ENCODE results near the gene MLC1. TPM values are rescaled to one million over a fixed set of nuclear protein-coding genes. Genes with fewer than 3 reads are reported as not detected.
A peak's percentile ranks its signal among the peaks of the same experiment; 100 is the strongest.

Gene MLC1
- polyA plus RNA-seq, 1 donor from 2014 or later: 0.08 TPM

DNA sequence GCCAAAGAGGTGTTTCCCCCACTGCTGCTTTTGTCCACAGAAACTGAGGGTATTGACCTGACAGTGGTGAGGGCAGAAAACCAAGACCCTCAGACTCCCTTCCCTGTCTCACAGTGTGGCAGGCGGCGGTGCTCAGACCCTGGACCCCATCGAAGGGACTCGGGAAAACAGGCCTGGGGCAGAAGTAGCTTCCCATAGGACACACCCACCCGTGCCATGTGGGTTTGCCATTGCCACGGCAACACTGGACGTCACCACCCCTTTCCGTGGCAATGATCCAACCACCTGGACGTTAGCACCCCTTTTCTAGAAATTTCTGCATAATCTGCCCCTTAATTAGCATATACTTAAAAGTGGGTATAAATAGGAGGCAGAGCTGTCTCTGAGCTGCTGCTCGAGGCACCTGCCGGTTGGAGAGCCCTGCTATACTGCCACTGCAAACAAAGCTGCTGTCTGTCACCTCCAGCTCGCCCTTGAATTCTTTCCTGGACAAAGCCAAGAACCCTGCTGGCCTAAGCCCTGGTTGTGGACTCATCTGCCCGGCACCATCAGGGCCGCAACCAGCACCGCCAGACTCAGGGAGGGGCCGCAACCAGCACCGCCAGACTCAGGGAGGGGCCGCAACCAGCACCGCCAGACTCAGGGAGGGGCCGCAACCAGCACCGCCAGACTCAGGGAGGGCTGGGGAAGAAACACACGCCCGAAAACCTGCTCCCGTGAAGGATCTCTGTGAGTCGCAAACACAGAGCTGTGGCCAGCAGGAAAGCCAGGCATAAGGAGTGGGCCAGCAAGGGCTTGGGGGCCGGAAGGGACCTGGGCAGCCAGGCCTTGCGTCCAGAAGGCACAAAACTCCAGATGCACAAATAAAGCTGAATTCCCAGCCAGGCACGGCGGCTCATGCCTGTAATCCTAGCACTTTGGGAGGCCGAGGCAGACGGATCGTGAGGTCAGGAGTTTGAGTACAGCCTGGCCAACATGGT lies 10.4 kb downstream of the MLC1 start:
- peaks cover 0 to 4% (median 3%) of the 10 kb centered on the region in 3 donors for H3K4me1 Mint-ChIP-seq

DNA sequence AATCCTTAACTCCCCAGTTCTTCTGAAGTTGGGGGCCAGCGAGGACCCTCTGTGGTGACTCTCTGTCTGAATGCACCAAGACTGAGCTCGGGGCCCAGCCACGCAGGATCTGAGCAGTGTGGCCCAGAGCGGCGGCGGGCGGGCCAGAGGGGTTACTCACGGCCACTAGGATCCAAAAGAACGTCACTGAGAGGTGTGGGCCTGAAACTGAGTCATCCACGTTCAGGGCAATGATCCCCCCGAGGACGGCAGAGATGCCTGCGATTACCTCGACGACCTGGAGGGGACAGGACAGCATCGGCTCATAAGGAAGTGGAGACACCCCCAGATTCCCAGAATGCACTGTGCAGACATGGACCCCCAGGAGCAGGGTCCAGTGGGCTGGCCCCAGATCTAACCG lies 11.2 kb downstream of the MLC1 start:
- no peak overlapping the region for H3K4me3 Mint-ChIP-seq

More for the DNA sequence above, 10.4 kb downstream of the MLC1 start:
- H3K4me3 Mint-ChIP-seq: no peak overlapping the region
- peaks cover 10% of the 10 kb centered on the region for H3K27me3 Mint-ChIP-seq
- H3K9me3 Mint-ChIP-seq: peaks cover 0 to 2% (median 0%) of the 10 kb centered on the region in 3 donors
- H3K36me3 Mint-ChIP-seq: no peaks in the 10 kb centered on the region
- H3K27ac Mint-ChIP-seq: no peak overlapping the region

DNA sequence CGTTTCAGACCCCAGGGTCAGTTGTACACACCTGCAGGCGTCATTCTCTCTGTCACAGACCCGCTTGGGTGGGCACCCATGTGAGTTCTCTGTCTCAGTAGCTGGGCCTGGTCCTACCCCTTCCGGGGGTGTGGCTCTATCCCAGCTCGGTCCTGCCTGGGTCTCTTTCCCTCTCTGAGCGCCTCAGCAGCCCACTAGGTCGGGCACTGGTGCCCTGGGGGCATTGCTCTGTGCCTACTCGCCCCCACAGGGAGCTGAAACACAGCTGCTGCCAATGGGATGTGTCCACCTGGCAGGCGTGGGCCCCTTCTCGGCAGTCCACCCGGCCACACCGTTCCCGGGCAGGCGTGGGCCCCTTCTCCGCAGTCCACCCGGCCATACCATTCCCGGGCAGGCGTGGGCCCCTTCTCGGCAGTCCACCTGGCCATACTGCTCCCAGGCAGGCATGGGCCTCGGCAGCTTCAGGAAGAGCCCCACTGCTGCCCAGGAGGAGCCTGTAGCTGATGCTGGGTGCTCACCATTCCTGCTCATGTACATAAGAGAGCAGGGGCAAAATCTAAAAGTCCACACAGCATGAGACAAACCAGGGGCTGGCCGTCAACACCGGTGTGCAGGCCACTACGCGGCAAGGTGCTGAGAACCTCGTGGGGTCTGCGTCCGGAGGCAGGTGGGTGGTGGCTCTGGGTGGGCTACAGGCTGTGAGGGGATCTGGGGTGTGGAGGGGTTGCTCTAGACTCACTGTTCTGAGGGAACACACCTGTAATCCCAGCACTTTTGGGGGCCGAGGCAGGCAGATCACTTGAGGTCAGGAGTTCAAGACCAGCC lies 12.3 kb downstream of the MLC1 start:
- Mint-ChIP-seq H3K27me3 (peaks cover 6% of the 10 kb centered on the region), H3K9me3 (peaks cover 0 to 2% (median 0%) of the 10 kb centered on the region in 3 donors), H3K4me3 (no peak overlapping the region), H3K27ac (no peak overlapping the region), H3K36me3 (no peaks in the 10 kb centered on the region), H3K4me1 (peaks cover 0 to 4% (median 4%) of the 10 kb centered on the region in 3 donors)

More for the DNA sequence above, 11.2 kb downstream of the MLC1 start:
- Mint-ChIP-seq H3K36me3 (no peaks in the 10 kb centered on the region), H3K27me3 (peaks cover 10% of the 10 kb centered on the region), H3K9me3 (peaks cover 0 to 2% (median 0%) of the 10 kb centered on the region in 3 donors), H3K27ac (no peak overlapping the region), H3K4me1 (peaks cover 0 to 4% (median 4%) of the 10 kb centered on the region in 3 donors)

DNA sequence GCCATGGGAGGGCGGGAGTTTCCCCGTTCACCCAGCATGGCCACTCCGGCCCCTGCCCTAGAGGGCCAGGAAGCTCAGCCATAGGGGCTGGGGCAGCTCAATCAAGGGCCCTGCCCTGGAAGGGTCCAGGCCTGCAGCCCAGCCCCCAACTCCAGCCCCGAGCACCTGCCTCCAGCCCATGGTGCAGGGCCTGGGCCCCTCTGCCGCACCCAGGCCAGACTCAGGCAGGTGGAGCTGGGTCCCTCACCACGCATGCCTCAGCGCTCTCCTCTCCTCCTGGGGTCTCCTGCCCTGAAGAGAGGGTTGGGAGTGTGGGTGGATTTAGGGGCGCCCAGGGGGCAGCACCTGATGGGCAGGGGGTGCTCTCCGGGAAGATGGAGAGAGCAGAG lies 13.1 kb downstream of the MLC1 start:
- Mint-ChIP-seq H3K9me3 (peaks cover 0 to 2% (median 0%) of the 10 kb centered on the region in 3 donors), H3K4me3 (no peak overlapping the region), H3K4me1 (peaks cover 0 to 4% (median 4%) of the 10 kb centered on the region in 3 donors)

DNA sequence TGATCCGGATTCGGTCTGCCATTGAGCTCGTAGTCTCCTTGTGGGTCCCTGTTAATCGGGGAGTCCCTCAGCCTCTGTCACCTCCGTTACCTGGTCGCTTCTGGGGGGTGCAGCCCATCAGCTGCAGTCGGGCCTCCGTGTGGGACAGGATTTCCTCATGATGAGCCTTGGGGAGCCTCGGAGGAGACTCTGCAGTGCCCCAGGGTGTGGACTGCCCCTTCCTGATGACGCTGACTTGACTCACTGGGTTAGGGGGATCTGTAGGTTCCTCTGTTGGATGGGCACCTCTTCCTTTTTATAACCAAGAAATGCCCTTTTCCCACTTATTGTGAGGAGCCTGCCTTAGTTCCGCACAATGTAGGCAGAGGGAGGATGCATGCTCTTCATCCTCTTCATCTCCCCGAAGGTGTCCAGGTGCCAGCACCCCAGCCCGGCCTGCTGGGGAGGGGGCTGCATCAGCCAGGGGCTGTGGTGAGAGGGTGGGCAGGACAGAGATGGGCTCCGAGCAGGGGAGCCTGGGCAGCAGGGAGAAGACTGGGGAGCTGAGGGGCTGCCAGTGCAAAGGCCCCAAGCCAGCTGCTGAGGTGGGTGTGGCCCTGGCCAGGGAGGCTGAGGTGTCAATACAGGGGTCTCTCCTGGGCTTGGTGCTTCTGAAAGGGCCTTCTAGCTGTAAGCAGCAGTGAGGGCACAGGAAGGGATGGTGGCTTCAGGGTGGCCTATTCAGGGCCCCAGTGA lies 13.6 kb downstream of the MLC1 start:
- Mint-ChIP-seq H3K36me3 (no peaks in the 10 kb centered on the region), H3K4me3 (no peak overlapping the region), H3K27me3 (peaks cover 6% of the 10 kb centered on the region), H3K9me3 (peaks cover 0 to 2% (median 0%) of the 10 kb centered on the region in 3 donors), H3K4me1 (peaks cover 0 to 4% (median 2%) of the 10 kb centered on the region in 3 donors), H3K27ac (no peak overlapping the region)

More for the DNA sequence above, 13.1 kb downstream of the MLC1 start:
- Mint-ChIP-seq H3K27ac (no peak overlapping the region), H3K27me3 (peaks cover 6% of the 10 kb centered on the region), H3K36me3 (no peaks in the 10 kb centered on the region)

DNA sequence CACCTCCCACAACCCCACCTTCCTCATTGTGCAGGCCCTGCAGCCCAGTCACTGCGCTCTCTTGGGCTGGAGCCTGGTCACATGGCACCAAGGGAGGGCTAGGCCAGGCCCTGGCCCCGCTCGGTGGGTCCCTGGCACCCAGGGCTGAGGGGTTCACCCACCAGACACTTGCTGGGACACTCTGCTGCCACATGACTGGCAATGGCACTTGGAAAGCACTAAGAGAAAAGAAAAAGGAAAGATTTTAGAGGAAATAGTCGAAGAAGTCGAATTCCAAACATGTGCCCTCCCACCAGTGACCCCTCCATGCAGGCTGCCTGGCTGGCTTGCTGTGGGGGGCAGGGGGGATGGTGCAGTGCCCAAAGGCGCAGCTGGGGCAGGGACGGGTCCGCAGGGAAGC lies 14.9 kb downstream of the MLC1 start:
- Mint-ChIP-seq H3K9me3 (no peaks in the 10 kb centered on the region), H3K4me3 (no peak overlapping the region), H3K4me1 (peaks cover 0 to 1% (median 0%) of the 10 kb centered on the region in 3 donors), H3K27ac (no peak overlapping the region), H3K27me3 (peaks cover 5% of the 10 kb centered on the region), H3K36me3 (no peaks in the 10 kb centered on the region)

DNA sequence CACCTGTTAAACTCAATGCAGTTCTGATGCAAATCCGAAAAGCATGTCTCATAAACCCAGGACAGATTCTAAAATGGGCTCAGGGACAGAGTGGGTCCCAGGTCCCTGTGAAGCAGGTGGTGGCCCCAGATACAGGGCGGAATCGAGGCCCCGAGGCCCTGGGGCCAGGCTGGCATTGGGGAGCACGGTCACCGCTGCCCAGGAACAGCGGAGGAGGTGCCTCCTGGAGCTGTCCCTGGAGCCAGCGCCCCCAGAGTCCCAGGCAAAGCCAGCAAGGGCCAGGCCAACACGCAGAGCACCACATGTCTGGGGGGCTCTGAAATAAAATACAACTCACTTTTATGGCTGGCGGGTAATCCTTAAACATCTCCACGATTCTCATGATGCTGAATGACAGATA lies 17.1 kb downstream of the MLC1 start:
- peaks cover 9% of the 10 kb centered on the region for H3K27me3 Mint-ChIP-seq
- H3K36me3 Mint-ChIP-seq: no peaks in the 10 kb centered on the region
- no peak overlapping the region for H3K4me3 Mint-ChIP-seq
- H3K9me3 Mint-ChIP-seq: no peaks in the 10 kb centered on the region
- peaks cover 0 to 1% (median 0%) of the 10 kb centered on the region in 3 donors for H3K4me1 Mint-ChIP-seq
- no peak overlapping the region for H3K27ac Mint-ChIP-seq

DNA sequence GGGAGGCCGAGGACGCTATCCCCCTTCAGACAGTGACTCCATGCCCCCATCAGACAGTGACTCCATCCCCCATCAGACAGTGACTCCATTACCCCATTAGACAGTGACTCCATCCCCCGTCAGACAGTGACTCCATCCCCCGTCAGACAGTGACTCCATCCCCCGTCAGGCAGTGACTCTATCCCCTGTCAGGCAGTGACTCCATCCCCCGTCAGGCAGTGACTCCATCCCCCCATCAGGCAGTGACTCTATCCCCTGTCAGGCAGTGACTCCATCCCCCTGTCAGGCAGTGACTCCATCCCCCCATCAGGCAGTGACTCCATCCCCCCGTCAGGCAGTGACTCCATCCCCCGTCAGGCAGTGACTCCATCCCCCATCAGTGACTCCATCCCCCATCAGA lies 18.0 kb downstream of the MLC1 start:
- H3K36me3 Mint-ChIP-seq: no peaks in the 10 kb centered on the region
- H3K4me3 Mint-ChIP-seq: no peak overlapping the region
- peaks cover 9% of the 10 kb centered on the region for H3K27me3 Mint-ChIP-seq
- H3K4me1 Mint-ChIP-seq: peaks cover 0 to 1% (median 0%) of the 10 kb centered on the region in 3 donors
- H3K27ac Mint-ChIP-seq: no peak overlapping the region
- no peaks in the 10 kb centered on the region for H3K9me3 Mint-ChIP-seq

DNA sequence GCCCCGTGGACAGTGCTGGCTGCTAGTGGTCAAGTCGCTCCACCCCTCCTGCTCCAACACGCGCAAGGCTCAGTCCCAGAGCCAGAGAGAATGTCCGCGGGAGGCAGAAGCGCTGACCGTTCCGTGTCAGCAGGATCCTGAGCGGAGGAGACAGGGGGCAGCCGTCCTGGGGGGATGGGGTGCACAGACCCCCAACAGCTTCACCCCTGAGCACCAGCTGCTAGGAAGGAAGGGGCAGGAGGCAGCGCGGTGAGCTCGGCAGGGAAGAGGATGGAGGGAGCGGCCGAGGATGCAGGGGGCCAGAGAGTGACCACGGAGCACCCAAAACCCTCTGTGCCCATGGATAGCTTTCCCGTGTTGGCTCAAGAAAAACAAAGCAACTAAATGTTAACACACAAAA lies 20.8 kb downstream of the MLC1 start:
- H3K4me3 Mint-ChIP-seq: no peak overlapping the region
- no peaks in the 10 kb centered on the region for H3K4me1 Mint-ChIP-seq
- H3K27ac Mint-ChIP-seq: no peak overlapping the region
- no peaks in the 10 kb centered on the region for H3K36me3 Mint-ChIP-seq
- no peaks in the 10 kb centered on the region for H3K9me3 Mint-ChIP-seq
- peaks cover 14% of the 10 kb centered on the region for H3K27me3 Mint-ChIP-seq

DNA sequence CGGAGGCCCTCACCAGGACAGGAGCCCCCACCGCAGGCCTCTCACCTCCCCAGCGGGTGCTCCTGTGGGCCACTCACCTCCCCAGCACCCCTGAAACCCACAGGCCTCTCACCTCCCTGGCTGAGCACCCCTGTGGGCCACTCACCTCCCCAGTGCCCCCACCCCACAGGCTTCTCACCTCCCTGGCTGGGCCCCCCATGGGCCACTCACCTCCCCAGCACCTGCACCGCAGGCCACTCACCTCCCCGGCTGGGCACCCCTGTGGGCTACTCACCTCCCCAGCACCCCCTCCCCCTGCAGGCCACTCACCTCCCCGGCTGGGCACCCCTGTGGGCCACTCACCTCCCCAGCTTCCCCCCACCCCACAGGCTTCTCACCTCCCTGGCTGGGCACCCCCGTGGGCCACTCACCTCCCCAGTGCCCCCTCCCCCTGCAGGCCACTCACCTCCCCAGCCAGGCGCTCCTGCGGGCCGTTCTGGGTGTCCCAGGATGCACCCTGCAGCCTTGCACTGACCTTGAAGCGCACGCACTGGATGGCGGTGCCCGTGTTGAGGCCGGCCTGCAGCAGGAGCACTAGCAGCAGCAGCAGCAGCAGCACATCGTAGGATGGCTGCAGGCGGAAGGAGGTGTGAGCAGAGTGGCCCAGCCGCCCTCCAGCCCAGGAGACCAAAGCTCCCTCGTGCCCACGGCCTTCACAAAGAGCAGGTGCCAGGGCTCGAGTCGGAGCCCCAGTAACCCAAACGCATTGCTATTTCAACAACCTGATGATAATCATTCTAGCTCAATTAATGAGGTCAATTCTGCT lies 21.4 kb downstream of the MLC1 start:
- Mint-ChIP-seq H3K27ac (no peak overlapping the region), H3K4me3 (no peak overlapping the region), H3K9me3 (no peaks in the 10 kb centered on the region), H3K4me1 (peaks cover 0 to 2% (median 0%) of the 10 kb centered on the region in 3 donors), H3K27me3 (peaks cover 15% of the 10 kb centered on the region), H3K36me3 (no peaks in the 10 kb centered on the region)

DNA sequence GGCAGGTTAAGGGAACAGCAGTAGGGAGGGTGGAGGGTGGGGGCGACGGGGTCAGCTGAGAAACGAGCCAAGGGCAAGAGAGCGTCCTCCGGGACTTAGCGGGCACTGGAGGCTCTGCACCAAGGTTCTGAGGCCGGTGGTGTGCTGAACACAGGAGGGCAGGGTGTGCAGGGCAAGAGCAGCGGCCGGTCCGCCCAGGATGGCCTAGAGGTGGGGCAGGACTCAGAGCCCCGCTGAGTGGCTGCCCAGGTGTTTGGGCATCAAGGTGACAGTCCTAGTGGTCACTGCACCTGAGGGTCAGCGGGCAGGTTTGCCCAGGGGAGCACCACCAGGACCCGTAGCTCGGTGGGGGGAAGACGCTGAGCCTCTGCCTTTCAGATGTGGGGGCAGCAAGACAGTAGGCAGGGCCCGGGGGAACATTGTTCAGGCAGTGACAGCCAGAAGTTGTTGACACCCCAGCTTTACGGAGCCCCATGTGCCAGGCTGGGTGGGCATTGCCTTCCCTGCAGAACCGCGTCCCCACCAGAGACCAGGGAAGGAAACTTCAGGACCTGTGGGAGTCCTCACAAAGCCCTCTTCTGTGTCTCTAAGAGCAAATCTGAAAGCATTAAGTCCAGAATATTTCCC lies 22.6 kb downstream of the MLC1 start:
- H3K27ac Mint-ChIP-seq: no peak overlapping the region
- H3K4me1 Mint-ChIP-seq: peaks cover 0 to 2% (median 0%) of the 10 kb centered on the region in 3 donors
- H3K9me3 Mint-ChIP-seq: no peaks in the 10 kb centered on the region
- H3K36me3 Mint-ChIP-seq: no peaks in the 10 kb centered on the region
- H3K27me3 Mint-ChIP-seq: peaks cover 16% of the 10 kb centered on the region
- peak overlapping the region in 1 of 4 donors; percentile 47 for H3K4me3 Mint-ChIP-seq

DNA sequence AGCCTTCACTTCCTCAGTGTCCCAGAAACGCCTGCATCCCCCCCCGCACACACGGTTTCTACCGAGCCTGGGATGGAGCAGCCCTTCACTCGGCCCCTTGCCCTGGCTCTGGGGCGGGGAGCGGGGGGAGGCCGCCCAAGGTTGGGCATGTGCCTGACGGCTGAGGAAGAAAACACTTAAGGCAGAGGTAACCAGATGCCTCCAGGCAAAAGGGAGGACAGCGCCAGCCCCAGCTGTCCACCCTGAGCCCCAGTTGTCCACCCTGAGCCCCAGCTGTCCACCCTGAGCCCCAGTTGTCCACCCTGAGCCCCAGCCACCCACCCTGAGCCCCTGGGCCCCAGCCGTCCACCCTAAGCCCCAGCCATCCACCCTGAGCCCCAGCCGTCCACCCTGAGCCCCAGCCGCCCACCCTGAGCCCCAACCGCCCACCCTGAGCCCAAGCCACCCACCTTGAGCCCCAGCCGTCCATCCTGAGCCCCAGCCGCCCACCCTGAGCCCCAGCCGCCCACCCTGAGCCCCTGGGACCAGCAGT lies 23.3 kb downstream of the MLC1 start:
- H3K4me1 Mint-ChIP-seq: peaks cover 0 to 2% (median 2%) of the 10 kb centered on the region in 3 donors
- peaks cover 18% of the 10 kb centered on the region for H3K27me3 Mint-ChIP-seq
- no peaks in the 10 kb centered on the region for H3K36me3 Mint-ChIP-seq
- no peaks in the 10 kb centered on the region for H3K9me3 Mint-ChIP-seq
- H3K4me3 Mint-ChIP-seq: no peak overlapping the region
- H3K27ac Mint-ChIP-seq: peak overlapping the region in 1 of 3 donors; percentile 16

DNA sequence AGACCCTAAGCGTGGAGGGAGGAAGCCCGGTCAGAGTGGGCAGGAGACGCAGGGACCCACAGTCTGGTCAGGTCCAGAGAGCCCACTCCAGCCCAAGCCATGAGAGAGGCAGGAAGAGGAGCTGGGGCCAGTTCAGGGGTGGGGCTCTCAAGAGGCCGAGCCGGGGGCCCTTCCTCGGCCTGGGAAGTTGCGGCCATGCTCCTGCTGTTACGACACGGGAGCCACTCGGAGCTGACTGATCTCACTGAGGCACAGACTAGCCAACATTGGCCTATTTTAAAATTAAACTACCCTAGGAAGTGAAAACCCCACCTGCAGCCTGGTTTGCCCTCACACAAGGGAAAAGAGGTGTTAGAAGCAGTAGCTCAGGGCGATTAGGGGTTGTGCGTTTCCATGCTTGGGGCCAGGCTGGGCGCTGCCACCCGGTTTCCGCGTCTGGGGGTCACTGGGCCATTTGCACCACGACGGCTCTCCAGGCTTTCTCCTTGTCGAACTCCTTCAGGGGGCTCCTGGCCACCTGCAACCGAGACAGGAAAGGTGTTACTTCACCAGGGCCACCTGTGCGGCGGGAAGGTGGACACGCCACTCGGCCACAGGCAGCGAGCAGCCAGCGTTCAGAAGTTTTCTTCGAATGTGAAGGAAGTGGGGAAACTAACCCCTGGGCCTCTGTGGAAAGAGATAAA lies 23.9 kb downstream of the MLC1 start:
- no peak overlapping the region for H3K27ac Mint-ChIP-seq
- H3K4me3 Mint-ChIP-seq: no peak overlapping the region
- peaks cover 3 to 7% (median 4%) of the 10 kb centered on the region in 3 donors for H3K4me1 Mint-ChIP-seq
- no peaks in the 10 kb centered on the region for H3K36me3 Mint-ChIP-seq
- H3K9me3 Mint-ChIP-seq: no peaks in the 10 kb centered on the region
- H3K27me3 Mint-ChIP-seq: peaks cover 23% of the 10 kb centered on the region
